K562 (cell line): Measurements from ENCODE around the gene RUVBL2. TPM values are rescaled to one million over a fixed set of nuclear protein-coding genes. Genes with fewer than 3 reads are reported as not detected.

Experiments used
- CUX1 ChIP-seq: fragments of 200-800 bp; sonication (Bioruptor generic); IDR thresholded peaks from 2 replicates; pipeline ENCODE4 v1.6.1; 2016; ENCODE audit warnings: missing genetic modification characterization, missing compliant biosample characterization
- NONO ChIP-seq, 2 experiments: fragments of 200-400 bp in 1 of 2; fragments of 450-650 bp in 1 of 2; formaldehyde crosslinking in 1 of 2; IDR thresholded peaks; 2 replicates each; pipeline ENCODE4 v1.6.1; 2017; ENCODE audit warnings: low read depth in 2 of 2, mild to moderate bottlenecking in 2 of 2, moderate library complexity in 2 of 2, low read length in 1 of 2
- POLR2A ChIP-seq: fragments of 450-650 bp; conservative IDR thresholded peaks from 2 replicates; pipeline ENCODE4 v1.6.1; 2016
- RBFOX2 ChIP-seq: fragments of 200-400 bp; formaldehyde crosslinking; IDR thresholded peaks from 2 replicates; pipeline ENCODE4 v1.6.1; 2017; ENCODE audit warnings: low read depth, mild to moderate bottlenecking, low read length, moderate library complexity
- REST ChIP-seq, 2 experiments: fragments of 450-650 bp; formaldehyde crosslinking in 1 of 2; IDR thresholded peaks; 2 replicates each; pipeline versions ENCODE4 v1.4.0 to v1.6.1; 2014 to 2020; ENCODE audit warnings: mild to moderate bottlenecking in 2 of 2, borderline replicate concordance in 1 of 2, low read depth in 1 of 2
- ZEB2 ChIP-seq: fragments of 450-650 bp; IDR thresholded peaks from 2 replicates; pipeline ENCODE4 v1.6.1; 2016
- ZSCAN29 ChIP-seq: fragments of 450-650 bp; IDR thresholded peaks from 2 replicates; pipeline ENCODE4 v1.6.1; 2017
- polyA plus RNA-seq, 8 experiments: library from polyadenylated mRNA; depleted of rRNA in 4 of 8; stranded (reverse) in 5 of 8; unstranded in 3 of 8; fragments of >200 nt; fragmentation: Nextera tagmentation in 2 of 8; fragmentation: Illumina TruSeq in 1 of 8; extraction: Ambion mirVana in 2 of 8; extraction: Trizol in 1 of 8; gene quantifications; 2 replicates each; pipeline versions ENCODE4 v1.2.1 to v1.2.3, GENCODE V29; 2011 to 2014; ENCODE audit warnings: inconsistent platforms in 1 of 8, missing spikeins in 1 of 8
- total RNA-seq, 7 experiments: library from RNA; depleted of rRNA in 6 of 7; stranded (reverse); fragments of >200 nt in 6 of 7; fragmentation: Illumina TruSeq in 2 of 7; extraction: Trizol in 2 of 7; gene quantifications; 2 replicates each; pipeline versions ENCODE4 v1.2.1 to v1.2.3, GENCODE V29; 2011 to 2021; ENCODE audit warnings: low replicate concordance in 1 of 7

The RUVBL2 gene
- total and polyA plus RNA-seq, 9 of the 15 experiments (the other 6 are each of a cell fraction or from before 2014, with no cell fraction given): 71.4 to 453 (median 237) TPM

GRCh38 chr19:49009828-49010227 lies 16.1 kb downstream of the RUVBL2 start (continued):
- no peak for TF ChIP-seq CUX1 (CRISPR knock-in tag)
- no peak for TF ChIP-seq ZEB2
- TF ChIP-seq POLR2A: 0 out of 2 replicates have a peak, but pooled peaks have one; percentile 30
- TF ChIP-seq NONO (IDR thresholded peaks at IDR 0.05; ENCODE audit: low read depth in 2 of 2, low read length in 1 of 2): no peak
- TF ChIP-seq ZSCAN29: no peak
- TF ChIP-seq REST (IDR thresholded peaks at IDR 0.05; ENCODE audit: borderline replicate concordance): no peak
- TF ChIP-seq REST (CRISPR knock-in tag; IDR thresholded peaks at IDR 0.05; ENCODE audit: low read depth): no peak
- peak; percentile 42 for TF ChIP-seq RBFOX2
